Measurements from ENCODE around the gene ERGIC1.
"Not testable (repeated sequence)": the region's sequence is repeated elsewhere in the genome, so short reads cannot be mapped to it uniquely, and the experiment has no call there.

Gene ERGIC1, protein sequence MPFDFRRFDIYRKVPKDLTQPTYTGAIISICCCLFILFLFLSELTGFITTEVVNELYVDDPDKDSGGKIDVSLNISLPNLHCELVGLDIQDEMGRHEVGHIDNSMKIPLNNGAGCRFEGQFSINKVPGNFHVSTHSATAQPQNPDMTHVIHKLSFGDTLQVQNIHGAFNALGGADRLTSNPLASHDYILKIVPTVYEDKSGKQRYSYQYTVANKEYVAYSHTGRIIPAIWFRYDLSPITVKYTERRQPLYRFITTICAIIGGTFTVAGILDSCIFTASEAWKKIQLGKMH

DNA sequence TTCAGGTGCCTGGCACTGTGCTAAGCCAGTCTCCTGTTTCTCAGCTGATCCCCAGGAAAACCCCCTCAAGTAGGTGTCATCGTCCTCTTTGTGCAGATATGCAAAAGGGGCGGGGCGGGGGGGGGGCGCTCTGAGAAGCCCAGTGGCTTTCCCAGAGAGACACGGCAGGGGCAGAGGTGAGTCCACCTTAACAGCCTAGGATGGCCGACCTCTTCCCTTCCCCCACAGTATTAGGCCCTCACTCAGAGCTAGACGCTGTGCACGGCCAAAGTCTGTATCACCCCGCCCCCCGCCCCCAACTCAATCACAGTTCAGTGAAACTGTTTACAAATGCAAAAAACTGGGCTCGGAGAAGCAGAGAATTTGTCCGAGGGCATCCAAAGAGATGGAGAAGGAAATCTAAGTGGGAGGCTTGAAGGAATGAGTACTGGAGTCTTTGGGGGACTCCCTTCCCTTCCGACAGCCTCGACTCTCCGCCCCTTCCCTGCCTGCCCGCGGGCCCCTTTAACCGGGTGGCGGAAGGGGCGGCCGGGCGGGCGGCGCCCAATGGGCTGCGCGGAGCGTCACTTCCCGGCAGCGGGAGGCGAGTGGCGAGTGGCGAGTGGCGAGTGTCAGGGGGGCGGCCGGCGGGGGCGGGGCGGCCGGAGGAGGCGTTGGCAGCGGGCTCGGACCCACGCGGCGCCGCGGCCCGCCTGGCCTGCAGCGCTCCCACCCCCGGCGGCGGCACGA, at the start of gene ERGIC1:
ERGIC1 (plus strand) TSS at position 566 of the 729 bp plus-strand sequence; CDS start at position 729, 163 bp downstream.
- DNase-seq = peak; percentile 48 to 60

DNA sequence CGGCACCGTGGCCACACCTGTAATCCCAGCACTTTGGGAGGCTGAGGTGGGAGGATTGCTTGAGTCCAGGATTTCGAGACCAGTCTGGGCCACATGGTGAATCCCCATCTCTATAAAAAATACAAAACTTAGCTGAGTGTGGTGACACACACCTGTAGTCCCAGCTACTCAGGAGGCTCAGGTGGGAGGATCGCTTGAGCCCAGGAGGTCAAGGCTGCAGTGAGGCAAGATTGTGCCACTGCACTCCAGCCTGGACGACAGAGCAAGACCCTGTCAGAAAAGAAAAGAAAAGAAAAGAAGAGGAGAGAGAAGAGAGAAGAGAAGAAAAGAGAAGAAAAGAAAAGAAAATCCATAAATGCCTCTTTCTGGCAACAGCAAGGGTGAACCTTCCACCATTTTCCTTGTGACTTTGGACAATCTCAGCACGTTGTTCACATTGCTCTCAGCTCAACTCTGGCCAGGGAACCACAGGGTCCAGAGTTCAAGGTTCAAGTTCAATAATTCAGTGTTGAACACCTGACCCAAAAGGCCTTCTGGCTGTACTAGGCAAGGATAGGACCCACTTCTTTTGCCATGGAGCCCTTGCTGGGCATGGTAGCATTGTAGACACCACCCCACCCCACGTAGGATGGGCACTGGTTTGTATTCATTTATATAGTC, 48.5 kb upstream of the ERGIC1 start:
- no peak for DNase-seq

DNA sequence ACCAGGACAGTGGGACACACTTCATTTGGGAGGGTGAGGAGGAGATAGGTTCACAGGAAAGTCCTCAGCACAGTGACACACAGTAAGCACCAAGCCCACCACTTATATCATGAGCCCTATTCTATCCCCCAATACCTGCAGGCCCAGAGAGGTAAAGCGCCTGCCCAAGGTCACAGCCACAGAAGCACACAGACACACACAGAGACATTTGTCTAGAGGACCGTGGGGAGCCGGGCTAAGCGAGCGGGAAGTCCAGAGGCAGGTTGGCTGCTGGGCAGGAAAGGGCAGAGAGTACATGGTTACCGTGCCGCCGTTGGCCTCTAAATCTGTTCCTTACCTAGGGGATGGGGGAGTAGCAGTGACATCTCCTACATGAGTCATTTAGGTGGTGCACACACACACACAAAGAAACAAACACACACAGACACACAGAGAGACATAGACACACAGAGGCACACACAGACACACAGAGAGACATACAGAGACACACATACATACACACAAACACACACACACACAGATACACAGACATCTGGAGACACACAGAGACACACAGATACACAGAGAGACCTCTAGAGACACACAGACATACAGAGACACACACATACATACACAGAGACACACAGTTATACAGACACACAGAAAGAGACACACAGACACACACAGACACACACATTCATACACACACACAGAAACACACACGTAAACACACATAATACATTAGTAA, 47.2 kb upstream of the ERGIC1 start:
- DNase-seq = no peak

DNA sequence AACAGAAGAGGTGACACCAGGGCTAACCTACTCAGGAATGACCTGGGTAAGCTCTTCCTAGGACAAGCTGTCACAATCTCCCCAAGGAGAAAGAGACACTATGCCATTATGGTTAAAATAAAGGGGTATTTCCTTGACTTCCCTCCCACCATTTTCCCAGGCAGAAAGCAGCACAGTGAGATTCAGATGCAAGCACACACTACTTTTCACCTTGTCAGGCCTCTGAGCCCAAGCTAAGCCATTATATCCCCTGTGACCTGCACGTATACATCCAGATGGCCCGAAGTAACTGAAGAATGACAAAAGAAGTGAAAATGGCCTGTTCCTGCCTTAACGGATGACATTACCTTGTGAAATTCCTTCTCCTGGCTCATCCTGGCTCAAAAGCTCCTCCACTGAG, 46.5 kb upstream of the ERGIC1 start:
- DNase-seq = not testable (repeated sequence)

DNA sequence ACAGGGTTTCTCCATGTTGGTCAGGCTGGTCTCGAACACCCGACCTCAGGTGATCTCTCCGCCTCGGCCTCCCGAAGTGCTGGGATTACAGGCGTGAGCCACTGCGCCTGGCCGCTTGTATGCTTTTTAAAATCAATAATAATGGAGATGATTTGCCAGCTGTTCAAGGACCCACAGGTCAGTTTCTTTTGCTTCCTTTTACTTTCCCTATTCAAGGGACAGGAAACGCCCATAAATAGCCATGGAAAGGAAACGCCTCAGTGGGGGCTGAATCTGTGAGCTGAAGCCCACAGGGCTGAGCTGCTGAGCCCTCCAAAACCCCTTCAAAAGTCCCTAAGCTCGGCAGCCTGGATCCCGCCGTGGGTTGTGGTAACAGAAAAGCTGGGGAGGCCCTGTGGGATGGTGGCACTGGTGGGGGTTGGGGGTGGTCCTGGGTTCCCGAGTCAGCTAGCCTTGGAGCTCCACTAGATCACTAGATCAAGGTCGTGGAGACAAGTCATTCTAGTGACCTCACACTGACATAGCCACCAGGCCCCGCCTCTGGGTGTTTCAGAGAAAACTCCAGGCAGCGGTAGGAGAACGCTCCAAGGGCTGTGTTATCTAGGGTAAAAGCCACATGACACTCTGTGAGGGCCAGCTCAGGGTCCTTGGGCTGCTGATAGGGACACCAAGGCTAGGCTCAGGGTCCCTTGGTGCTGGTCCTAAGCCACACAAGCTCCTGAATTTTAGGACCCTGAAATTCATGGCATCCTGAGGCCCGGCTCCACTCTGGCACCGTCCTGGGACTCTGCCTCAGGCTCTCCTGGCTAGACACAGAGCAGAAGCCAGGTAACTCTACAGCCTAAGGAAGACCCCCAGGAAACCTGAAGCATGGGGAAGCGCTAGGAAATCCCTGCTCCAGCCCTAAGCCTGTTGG, 45.0 kb upstream of the ERGIC1 start:
- no peak for DNase-seq

DNA sequence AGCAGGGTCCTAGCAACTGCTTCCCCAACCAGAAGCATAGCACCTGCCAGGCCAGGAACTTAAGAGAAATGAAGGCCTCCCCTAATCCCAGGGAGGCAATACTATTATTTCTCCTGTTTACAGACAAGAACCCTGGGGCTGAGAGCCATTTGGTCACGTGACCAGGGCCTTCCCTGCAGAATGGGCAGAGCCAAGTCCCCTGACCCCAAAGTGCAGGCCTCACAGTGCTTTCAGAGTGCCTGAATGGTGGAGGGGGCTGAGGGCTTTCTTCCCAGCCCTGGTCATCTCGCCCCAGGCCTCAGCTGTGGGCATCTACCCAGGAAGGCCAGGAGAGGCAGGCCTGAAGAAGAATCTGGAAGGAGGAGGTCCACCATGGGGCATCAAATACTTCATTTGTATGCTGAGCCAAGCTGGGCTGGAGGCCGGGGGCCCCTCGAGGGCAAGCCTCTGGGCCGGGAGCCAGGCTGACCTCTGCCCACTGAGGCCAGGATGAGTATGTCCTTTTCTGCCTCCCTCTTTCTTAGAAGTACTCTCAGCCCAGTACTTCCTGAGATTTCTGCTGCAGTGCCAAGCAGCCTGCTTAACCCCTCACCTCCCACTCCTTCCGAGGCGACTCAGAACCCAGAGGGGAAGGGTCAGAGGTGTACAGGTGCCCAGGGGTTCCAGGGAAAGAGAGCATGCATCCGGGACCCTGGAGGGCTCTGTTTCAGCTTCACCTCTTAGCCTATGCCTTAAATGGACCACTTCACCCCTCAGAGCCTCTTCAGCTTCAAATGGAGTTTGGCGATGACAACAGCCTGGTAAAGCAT, 44.2 kb upstream of the ERGIC1 start:
- no peak for DNase-seq

DNA sequence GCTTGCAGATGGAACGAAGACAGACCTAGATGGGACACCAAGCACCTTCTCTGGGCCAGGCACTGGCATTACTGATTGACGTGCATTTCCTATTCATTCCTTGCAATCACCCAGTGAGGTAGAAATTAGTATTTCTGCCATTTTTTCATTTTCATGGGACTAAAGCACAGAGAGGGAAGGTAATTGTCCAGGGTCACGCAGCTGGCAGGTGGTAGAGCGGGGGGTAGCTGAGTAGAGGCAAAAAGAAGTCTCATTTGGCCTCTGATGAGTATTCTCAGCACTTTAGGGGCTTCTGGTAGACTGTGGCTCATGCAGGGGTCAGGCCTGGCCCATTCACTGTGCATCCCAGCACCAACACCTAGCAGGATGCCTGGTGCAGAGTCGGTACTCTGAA, 43.6 kb upstream of the ERGIC1 start:
- DNase-seq = no peak

DNA sequence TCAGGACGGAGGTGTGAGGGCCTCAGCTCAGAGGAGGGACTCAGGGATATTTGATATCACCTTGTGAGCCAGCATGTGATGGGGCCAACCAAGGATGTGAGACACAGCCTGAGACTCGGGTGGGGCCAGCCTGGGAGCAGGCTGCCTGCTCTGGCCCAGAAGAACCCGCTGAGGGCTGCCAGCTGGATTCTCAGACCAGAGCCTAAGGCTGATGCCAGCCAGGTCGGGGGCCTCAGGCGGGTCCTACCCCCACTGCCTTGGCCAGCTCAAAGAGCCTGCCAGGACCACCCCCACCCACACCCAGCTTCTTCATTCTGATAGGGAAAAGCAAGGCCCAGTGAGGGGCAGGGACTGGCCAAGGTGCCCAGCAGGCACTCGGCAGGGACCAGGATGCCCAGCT, 42.8 kb upstream of the ERGIC1 start:
- DNase-seq = no peak

DNA sequence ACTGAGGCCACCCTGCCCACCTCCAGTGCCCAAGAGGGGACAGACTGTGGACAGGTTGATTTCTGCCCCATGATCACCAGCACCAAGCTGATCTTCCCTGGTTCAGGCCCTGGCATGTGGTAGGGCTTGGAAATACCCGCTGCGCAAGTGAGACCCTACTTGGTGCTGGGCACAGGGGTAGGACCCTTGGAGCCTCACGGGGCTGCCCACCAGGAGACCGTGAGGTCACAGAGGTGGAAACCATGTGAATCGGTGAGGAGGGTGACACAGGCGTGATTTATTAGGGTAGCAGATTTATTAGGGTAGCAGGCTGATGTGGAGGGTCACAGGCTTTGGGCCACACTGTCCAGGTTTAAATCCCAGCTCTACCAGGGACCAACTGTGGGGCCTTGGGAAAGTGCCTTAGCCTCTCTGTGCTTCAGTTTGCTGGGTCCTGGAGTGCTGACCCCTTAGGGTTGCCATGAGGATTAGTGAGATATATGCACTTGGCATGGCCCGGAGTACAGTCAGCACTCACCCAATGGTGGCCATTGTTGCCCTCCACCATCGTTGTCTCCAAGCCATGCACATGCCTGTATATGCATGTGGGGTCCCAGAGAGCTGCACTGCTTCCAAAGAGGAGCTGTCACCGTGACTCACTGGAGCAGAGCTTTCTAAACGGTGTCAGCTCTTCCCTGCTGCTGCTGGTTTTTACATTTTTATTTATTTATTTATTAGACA, 42.2 kb upstream of the ERGIC1 start:
- DNase-seq = no peak

DNA sequence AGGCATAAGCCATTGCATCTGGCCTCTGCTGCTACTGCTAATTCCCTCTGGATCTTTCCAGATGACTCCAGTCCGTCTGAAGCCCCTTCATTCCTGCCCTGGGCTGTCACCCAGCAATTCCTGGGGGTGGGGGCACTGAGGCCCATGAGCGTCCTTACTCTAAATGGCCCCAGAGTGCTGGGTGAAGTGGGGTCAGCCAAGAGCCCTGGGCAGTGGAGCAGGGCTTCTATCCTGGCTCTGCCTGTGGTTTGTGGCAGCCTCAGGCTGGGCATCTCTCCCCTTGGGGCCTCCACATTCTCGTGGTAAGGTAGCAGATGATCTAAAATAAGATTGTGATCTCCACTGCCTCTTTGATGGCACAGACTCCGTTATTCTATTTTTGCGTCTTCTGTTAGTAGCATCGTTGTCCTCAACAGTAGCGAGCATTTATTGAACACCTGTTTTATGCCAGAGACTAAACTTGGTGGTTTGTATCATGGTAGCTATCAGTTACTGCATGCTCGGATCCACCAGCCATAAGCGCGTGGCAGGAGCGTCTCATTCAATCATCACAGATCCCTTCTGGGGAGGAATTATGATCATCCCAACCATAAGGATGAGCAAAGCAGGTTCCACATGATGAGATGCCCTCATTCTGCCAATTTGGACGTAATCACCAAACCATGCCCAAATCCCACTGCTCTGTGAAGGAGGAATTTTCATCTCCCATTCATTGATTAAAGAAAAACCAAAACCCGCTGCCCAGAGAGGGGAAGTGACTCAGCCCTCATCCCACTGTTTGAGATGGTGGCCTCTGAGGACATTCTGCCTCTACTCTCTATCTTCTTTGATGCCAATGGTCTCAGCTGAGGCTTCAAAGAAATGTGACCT, 41.1 kb upstream of the ERGIC1 start:
- DNase-seq = no peak

DNA sequence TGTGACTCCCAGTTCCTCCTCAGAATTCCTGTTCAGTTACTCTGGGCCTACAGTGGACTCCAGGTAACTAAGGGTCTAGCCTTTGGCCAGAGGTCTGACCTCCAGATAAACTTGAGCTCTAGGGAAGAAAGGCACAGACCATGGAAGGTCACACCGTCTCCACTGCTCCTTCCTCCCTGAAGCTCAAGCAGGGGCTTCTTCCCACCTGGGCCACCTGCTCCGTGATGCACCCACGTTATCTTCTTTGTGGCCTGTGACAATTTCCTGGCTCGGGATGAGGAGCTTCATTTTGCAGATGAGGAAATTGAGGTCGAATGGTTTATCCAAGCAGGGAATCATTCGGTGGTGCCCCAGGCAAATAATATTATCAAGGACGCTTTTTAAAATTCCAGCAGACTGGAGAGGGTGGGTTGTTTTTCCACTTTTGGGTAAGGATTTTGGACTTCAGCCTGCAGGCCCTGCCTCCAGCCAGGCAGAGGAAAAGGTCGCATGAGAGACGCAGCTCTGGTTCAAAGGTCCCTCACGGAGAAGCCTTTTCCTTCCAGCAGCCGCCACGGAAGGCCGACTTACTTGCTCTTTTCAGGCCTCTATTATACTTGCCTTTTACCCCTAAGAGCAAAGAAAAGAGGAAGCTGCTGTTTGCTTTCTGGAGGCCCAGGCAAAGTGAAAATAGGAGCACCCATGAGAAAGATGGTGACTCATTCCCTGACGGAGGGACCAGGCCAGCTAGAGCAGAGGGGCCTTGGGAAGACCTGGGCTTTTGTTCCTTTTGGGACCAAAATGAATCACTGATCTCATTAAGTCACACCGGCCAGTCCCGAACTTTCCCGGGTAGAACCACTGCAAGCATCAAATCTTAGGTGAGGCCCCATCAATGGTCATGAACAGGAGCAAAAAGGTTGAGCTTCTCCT, 40.2 kb upstream of the ERGIC1 start:
- no peak for DNase-seq

DNA sequence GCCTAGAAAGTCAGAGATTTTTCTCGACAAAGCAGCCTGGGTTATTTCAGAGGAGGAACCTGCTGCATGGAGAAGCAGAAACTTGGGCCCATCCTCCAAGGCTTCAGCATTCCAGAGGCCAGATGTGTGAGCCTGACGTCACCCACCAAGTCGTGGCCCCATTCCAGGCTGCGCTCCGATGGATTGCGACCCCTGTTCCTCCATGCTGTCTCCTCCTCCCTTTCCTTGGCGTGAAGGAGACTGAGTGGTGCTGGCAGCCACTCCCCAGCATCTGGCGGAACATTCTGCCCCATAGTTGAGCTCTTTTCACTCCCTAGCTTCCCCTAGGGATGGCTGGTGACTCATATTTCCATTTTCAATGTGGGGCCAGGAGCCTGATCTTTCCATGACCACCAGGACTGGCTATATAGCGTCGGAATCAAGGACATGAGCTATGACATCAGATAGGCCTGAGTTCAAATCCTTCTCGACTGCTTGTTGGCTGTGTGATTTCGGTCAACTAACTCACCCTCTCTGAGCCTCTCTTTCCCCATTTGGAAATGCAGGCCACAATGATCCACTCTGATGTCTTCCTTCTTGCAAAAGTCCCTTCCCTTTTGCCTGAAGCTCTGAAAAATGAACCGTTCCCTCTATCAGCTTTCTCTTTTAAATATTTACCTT, 38.6 kb upstream of the ERGIC1 start:
- DNase-seq = no peak

DNA sequence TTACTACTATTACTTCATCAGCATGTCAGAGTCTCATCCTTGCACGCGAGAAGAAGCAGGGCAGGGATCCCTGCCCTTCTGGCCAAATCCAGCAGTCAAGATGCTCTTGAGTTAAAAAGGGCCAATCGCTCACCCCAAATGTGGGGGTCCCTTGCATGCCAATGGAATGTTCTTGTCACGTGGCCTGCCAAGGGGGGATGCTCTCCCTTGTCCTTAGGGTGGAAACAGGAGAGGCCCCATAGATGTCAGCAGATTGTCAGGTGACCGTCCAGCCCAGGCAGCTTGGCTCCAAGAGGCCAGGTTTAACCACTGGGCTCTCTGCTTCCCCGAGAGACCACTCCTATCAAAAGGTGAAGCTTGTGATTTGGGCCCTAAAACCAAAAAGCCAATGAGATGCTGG, 37.7 kb upstream of the ERGIC1 start:
- no peak for DNase-seq

DNA sequence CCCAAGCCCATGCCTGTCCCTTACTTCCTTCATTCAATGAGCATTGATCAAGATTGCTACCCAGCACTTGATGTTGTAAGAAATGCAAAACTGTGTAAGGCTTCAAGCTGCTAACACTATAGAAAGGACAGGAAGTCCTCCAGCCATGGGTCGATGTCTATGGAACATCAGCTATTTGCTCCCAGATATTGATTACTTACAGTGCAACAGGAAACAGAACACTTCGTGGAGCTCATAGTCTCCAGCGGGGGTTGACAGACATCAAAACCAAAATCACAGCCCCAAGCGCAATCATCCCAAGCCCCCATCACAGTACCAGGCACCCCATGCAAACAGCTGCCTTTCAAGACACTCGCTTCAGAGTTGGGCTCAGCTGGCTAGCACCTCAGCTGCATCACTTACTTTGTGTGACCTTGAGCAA, 36.3 kb upstream of the ERGIC1 start:
- DNase-seq = no peak

DNA sequence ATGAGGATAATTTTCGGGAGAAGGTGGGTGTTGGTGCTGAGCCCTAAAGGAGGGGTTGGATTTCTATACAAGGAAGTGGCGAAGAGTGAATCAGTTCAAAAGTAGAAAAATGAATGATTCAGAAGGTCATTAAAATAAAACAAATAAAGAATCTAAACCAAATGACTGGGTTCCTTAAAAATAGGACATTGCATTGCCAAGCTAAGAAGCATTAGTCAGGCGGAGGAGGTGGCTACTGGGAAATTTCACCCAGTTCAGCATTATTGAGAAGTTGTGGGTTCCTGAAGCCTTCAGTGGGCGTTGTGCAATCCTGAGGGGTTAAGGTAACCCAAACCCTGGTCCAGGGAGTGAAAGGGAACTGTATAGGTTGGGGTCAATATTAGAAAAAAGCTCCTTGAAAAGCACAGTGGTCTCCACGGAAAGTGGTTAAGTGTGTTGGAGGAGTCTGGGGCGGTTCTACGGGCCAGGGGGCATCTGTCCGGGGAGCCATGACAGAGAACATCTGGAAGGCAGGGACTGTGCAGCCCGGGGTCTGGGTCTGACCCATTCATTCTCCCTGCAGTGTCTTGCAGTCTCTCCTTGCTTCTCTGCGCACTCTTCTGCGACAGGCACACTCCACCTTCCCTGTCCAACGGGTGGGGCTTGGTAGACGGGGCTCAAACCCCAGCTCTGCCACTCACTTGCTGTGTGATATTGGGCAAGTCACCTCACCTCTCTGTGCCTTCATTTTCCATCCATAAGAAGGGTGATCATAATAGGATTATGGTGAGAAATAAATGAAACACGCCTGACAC, 35.4 kb upstream of the ERGIC1 start:
- no peak for DNase-seq

DNA sequence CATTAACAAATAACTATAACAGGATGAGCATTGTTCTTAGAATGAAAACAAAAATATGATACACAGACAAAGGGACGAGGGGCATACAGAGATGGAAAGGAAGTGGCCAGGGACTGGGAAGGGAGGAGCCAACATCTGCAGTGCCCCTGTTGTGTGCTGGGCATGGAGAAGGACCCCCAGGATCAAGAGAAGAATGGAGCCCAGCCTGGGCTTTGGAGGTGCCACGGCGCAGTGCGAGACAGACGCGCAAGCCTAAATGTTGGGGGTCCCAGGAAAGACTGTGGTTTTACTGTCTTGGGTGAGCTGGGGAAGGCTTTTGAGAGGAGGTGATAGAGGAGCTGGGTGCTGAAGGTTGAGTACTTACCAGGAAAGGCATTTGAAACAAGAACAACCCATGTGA, 34.6 kb upstream of the ERGIC1 start:
- DNase-seq = no peak

DNA sequence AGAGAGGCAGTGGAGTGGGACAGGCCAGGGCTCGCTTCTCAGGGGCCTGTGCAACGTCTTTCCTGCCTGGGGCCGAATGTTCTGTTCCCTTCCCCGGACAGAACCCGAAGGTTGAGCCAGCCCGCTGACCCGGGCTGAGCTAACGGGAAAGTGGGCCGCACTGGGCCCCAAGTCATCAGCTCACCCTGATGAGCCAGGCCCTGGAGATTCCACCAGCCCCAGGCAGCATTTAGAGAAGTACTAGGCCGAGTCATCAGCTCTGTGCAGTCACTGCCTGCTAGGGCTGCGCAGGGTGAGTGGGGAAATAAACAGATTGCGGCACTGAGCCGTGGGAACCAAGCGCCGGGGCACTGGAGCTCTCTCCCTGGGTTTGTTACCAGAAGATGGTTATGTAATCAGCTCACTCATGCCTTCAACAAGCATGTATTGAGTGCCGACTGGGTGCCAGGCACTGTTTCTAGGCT, 33.9 kb upstream of the ERGIC1 start:
- no peak for DNase-seq
